Activated CD4-positive, alpha-beta T cell treated with anti-CD3 and anti-CD28 coated beads, Interleukin-10, Interleukin-2, amounts not matched to agents 100 ng/mL and 50 ng/mL, durations not matched to agents 16 hours and 8 hours (primary cell): ENCODE measurements around the gene SESN3.
"Not testable (repeated sequence)": the region's sequence is repeated elsewhere in the genome, so short reads cannot be mapped to it uniquely, and the experiment has no call there.

Source experiments
- DNase-seq: peaks from one replicate; pipeline ENCODE4 v3.0.0-alpha.2; 2020

The SESN3 gene

GRCh38 chr11:95248666-95249467 is 17.9 kb upstream of the SESN3 start:
- no peak for DNase-seq

DNA sequence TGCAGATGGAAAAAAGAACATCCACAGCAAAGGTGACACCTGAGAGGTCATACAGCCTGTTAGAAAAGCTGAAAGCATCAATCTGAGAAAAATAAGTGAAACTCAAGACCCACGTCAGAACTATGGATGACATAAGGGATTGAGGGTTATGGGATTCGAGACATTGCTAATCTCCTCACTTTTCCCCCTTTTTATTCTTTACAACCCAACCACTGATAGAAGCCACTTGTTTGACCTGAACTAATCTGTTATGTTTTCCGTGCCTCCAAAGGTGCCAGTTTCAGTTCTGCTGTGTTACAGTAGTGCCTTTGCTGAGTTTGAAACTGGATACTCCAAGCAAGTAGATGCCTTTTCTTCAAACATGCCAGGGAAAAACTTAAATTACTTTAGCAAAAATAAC is 16.9 kb upstream of the SESN3 start:
- no peak for DNase-seq

DNA sequence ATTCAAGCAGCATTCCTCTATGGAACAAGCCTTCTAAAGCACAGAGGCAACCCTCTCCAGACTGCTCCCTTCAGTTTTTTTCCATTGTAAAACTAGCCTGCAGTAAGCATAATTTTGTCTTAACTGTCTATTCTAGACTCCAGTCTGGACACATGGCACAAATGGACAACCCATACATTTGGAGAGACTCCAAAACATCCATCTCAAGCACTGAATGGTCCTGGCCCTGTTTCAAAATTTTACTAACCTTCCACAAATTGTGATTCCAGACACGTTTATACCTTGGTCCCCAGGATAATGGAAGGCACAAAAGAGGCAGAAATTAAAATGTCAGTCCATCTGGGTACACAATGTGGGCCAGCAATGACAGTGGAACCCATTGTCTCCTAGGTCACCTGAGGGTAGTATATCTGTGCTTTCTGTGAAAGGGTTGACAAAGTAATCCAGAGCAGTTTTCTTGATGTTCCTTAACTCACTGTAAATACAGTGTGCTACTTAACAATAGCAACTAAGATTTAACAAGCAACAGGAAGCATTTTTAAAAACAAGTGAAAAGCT is 16.2 kb upstream of the SESN3 start:
- no peak for DNase-seq

DNA sequence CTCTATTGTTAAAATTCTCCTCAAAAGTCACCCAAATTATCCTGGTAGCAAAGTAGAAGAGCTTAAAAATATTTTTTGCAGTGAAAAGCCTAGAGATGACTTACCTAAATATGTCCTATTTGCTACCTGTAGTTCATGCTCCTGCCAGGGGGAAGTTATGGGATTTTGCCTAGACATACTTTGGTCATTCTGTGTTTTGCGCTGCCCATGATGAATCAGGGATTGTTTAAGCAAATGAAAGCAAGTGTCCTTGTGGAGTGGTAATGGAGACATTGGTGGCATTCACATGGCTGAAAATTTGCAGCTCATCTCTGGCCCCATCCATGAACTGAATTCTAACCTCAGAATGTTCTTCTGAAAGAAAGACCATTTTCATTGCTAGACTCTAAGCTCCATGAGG is 14.6 kb upstream of the SESN3 start:
- no peak for DNase-seq

DNA sequence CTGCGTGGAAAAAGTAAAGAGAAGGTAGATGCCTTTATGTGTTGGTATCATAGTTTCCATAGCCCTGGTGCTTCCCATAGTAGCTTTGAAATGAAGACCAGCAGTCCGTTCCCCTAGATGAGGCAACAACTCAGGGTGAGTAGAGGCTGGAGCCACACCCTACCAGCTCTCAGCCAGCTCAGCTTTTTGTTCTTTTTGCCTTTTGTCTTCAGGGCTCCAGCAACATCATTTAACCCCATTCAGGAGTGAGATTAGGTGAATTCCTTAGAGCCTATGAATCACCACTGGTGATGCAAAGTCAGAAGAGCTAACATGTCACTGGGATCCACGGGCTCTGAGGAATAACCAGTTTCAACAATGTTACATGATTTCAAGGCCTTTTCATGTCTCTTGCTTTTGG is 14.0 kb upstream of the SESN3 start:
- no peak for DNase-seq

DNA sequence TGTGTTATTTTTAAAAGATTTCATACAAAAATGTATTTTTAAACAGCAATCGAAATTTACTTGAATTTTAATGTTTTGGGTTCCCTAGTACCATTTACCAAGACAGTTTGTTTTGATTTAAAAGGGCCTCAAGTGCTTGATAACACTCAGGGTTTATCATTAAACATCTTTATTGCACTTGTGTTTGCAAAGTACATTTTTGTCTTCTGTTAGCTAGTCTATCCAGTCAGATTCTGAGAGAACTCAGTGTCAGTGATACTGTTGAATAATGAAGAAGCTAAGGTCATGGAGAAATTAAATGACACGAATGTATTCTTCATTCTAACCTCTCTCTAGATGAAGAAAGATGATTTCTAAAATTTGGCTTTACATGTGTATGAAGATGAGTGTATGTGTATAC is 12.7 kb upstream of the SESN3 start:
- no peak for DNase-seq

GRCh38 chr11:95242845-95243605 is 12.0 kb upstream of the SESN3 start:
- no peak for DNase-seq

GRCh38 chr11:95242091-95242844 is 11.3 kb upstream of the SESN3 start:
- no peak for DNase-seq

DNA sequence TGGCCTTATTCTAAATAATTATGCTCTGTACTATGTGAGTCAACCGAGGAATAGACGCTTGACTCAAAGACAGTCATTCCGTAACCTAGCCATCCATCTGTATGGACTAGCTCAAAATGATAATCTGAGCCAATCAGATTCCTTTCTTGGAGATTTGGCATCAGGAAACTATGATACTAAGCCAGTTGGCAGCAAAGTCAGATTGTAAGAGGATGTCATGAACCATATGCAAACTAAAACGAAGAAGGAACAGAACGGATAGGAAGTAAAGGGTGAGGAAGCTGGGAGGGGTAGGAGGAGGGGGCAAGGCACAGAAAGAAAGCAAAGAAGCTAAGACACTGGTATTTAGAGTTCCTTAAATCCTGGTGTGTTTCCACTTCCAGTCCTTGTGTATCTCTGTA is 10.7 kb upstream of the SESN3 start:
- peak; percentile 15 for DNase-seq

DNA sequence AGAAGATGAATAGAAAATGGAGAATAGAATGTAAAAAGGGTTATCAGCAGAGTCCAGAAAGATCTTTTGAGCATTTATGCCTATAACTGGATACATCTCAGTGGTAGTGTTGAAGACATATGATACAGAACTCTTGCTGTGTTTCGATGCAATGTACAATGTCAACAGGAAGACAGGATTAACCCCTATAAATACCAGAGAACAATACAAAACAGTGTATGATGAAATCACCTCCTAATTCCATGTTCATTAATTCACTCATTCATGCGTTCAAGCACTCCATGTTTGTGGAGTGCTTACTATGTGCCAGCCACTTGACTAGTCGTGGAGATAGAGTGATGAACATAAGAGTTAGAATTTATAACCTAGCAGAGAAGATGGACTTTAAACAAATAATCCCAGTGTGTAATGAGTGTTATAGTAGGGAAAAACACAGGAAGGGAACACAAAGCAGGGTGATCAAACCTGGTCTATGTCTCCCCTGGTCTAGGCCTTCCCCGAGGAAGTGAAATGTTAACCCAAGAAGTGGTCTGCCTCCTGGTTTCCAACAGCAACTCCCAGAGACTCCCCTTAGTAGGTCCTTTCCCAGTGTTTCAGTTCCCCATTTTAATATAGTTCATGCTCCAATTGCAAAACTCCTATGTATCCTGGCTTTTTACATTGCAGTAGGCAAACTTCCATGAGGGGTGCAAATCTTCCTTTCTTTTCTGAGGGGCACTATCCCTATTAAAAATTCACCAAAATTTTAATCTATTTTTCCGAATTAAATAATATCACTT is 9.1 kb upstream of the SESN3 start:
- no peak for DNase-seq

- DNase-seq, result no peak
Measured at GRCh38 chr11:95232666-95233065, 1.7 kb upstream of the SESN3 start.

DNA sequence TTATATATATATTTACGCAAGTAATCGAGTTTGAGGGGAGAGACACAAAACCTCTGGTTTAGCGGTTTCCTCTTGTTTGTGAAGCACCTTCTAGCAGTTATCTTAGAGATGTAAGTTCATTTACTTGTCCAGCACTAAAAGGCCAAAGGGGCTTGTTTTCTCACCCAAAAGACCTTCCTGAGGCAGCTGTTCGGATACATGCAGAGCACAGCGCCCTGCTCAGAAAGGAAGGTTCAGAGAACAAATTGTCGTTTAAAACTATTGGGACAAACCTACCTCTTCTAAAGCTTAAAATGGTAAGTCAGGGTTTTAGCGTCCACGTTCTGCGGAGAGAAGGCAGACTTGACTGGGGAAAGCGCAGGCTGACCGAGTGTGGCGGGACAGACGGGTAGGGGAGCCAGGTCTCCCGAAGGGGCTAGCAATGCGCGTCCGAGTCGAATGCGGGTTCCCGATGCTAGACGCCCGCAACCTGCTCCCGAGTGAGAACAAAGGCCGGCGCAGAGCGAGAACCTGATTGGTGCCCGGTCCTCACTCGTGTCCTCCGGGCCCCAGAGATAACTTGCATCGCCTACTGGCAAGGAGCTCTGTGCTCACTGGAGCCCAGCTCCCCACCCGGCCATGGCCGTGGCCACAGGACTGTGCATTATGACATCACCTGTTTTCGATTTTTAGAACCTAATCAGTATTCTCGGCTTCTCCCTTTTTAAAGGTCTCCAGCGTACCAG is 1.0 kb upstream of the SESN3 start:
- peak; percentile 61 for DNase-seq

DNA sequence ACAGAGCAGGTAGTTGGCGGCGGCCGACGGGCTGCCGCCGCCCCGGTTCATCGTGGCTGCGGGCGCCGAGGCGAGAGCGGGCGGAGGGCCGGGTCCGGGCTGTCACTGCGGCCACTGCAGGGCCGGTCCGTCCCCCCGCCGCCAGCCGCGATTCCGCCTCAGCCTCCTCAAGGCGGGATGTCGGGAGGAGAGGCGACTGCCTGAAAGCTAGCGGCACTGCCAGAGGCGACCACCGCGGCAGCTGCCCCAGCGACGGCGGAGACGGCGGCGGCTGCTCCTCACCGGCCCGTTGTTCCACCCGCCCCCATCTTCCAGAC is 234 bp downstream of the SESN3 start:
- no peak for DNase-seq

DNA sequence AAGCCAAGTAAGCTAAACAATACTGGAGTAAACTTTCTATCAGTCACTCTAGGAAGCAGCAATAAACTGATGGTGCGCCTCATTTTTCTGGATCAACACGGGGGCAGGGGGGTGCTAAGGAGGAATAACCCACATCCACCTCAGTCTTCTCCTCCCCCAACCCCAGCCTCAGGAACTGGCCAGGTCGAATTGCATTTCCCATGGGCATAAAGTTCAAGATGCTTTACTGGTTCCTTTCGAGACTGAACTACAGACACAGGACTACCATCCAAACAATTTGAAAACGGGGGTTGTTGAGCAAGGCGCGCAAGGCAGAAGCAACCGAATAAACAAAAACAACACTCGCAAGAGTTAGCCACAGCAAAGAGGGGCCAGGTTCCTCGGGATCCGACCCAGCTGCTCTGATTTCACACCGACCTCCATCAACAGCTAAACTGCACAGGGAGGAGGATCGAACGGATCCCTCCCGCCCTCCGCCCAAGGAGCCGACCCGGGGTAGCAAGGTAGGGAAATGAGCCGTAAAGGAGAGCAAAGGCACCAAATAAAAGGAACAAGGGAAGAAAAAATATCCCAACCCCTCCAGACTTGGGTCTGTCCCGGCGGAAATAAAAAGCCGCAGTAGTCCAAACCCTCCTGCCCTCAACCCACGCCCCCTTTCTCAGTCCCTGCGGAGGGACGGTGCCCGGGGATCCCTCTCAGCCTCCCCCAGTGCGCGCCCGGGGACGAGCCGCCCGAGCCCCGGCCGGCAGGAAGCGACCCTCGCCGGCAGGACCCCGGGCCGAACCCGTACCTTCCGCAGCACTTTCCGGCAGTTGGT is 801 bp downstream of the SESN3 start:
- peak; percentile 15 for DNase-seq

- DNase-seq, result peak; percentile 55
Measured at GRCh38 chr11:95229199-95229992, 1.6 kb downstream of the SESN3 start.

- no peak for DNase-seq
Measured at GRCh38 chr11:95228081-95228749, 2.8 kb downstream of the SESN3 start.

GRCh38 chr11:95227060-95227459 is 3.9 kb downstream of the SESN3 start:
- DNase-seq, result not testable (repeated sequence)

DNA sequence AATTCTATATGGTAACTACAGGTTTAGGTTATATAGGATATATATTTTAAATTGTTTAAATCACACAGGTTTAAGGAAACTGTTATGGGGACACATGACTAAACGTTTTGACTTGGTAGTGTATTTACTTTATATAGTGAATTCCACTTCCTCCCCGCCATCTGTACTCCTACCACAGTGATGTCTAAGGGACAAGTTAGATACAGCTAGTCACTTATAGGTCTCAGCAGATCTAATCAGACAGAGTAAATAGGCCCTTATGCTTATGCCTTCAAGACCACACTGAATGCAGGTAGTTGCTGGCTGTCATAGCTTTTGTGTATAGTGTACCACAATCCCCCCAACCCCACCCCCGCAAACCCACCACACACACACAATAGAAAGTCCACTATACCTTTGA is 8.2 kb downstream of the SESN3 start:
- no peak for DNase-seq

- DNase-seq, result no peak
Measured at GRCh38 chr11:95219599-95219998, 11.4 kb downstream of the SESN3 start.

DNA sequence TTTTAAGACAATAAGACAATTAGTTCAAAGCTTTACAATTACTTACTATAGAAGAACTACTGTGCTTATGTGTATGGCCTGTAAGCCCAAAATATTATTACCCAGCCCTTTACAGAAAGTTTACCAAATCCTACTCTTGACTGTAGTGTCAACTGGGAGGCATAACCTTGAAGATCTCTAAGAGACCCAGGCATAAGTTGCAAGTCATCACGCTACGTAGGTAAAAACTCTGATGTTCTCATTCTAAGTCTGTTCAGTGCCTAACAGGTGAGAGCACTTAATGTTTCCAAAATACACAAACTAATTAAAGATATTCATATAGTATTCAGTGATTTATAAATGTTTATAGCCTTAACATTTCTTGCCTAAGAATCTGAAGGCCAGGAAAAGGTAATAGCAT is 12.9 kb downstream of the SESN3 start:
- no peak for DNase-seq
